Stimulated activated CD8-positive, alpha-beta memory T cell treated with anti-CD3 and anti-CD28 coated beads, Interleukin-2, amount 100 ng/mL, for 48 hours (primary cell): ENCODE measurements around the gene ZFPM1.
"Not testable (repeated sequence)": the region's sequence is repeated elsewhere in the genome, so short reads cannot be mapped to it uniquely, and the experiment has no call there.

ENCODE experiments used
- DNase-seq, 2 donors: peaks; one replicate each; pipeline ENCODE4 v3.0.0-alpha.2; 2020; ENCODE audit warnings: low read depth in 2 of 2

ZFPM1 gene

DNA sequence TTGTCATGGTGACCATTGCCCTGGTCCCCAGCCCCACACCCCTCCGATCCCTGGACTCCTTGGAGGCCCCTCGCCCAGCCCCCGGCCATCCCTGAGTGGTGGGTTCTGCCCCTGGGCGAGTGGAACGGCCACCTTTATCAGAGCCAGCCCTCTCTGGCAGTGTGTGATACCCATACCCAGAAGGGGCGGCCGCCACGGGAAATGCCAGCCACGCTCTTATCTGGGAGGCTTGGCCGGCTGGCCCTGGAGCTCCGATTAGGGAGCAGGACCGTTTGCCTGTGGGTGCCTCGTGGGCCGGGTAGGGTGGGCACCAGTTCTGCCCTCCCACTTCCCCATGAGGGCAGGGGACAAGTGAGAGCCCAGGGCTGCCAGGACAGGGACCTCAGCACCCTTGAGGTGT lies 58.8 kb downstream of the ZFPM1 start:
- no peak for DNase-seq

DNA sequence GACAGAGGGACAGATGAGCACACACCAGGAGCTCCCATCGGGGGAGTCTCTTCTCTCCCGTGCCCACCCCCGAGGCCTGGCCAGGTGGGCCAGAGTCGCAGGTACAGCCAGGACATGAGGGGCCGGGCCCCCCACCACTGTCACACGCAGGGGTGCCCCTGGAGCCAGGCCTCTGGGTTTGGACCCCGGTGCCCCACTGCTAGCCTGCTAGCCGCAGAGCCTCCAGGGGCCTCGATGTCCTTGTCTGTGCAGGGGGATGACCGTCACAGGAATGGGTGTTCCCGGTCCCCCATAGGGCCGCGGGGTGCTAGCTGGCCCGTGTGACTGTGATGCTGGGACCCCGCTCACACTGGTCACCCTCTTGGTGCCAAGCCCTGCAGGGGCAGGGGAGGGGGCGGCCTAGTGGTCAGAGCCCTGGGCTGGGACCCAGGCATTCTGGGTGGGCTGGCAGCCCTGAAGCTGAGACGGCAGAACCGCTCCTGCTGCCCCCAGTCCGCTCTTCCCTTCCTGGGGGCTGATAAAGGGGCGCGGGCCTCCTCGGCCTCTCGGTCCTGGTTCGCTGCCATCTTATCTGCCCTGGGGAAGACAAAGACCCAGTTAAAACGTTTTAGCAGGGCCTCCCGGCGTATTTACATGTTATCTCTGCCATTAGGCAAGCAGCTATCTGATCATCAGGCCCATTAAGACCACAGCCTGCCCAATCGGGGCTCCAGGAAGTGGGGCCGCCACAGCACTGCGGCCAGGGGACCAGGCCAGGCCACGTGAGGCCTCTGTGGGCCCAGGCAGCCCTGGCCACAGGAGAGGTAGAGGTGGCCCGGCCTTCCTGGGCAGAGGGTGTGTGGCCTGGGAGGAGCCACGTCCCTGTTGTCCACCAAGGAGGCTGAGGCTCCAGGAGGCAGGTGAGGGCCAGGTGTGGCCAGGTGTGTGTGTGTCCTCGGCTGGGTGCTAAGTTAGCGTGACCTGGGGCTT lies 59.9 kb downstream of the ZFPM1 start:
- DNase-seq = no peak

DNA sequence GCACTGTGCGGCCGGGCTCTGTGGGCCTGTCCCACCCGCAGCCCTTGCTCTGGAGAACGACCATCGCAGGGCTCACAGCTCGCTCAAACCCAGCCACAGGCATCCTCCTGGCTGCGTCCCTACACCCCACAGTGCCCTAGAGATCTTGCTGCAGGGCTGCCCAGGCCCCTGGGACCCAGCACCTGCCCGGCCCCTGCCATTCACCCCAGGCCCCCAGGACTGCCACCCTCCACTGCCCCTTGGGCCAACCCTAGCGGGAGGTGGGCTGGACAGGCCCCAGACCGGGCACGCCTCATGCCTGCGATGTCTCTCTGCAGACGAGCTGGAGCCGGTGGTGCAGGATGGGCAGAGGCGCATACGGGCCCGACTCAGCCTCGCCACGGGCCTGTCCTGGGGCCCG lies 61.0 kb downstream of the ZFPM1 start:
- DNase-seq = no peak

DNA sequence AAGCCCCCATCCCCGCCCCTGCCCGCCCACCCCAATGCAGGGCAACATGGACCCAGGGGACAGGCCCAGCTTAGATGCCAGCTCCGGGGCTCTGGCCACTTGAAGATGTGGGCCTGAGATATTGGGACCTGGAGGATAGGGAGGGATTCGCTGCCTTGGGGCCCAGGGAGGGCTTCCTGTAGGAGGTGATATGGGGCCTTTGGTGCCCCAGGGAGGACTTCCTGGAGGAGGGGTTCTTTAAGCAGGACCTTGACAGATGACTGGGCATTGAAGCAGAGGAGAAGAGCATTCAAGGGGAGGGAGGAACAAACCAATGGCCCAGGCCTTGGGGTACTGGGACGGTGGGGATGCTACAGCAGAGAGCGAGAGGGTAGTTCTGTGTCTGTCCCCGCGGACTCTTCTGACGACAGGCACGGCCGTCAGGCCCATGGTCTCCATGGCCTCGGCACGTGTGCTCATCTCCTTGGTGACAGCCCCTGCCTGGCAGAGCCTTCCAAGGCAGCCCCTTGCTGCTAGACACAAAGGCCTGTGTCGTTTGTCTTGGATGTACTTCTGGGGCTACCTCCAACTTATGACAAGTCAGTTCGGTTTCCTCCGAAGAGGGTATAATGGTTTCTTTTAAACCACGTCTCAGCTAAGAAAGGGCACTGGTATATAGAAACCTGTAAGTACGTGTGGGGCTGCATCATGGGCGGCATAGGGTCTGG lies 61.6 kb downstream of the ZFPM1 start:
- DNase-seq = no peak

DNA sequence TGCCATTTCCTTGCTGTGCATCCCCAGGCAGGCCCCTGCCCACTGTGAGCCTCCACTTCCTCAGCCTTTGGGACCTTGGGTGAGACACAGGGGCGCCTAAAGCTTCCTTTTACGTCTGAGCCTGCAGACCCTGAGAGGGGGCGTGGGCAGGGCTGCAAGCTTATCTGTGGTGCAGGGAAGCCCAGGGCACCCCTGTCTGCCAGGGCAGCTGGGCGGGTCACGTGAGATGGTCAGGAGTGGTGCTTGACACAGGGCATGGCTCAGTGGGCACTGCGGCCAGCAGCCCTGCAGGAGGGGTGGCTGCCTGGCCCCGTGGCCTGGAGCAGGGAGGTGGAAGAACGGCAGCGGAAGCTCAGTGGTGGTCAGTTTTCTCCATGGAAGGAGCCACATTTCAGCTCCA lies 62.3 kb downstream of the ZFPM1 start:
- DNase-seq = no peak

DNA sequence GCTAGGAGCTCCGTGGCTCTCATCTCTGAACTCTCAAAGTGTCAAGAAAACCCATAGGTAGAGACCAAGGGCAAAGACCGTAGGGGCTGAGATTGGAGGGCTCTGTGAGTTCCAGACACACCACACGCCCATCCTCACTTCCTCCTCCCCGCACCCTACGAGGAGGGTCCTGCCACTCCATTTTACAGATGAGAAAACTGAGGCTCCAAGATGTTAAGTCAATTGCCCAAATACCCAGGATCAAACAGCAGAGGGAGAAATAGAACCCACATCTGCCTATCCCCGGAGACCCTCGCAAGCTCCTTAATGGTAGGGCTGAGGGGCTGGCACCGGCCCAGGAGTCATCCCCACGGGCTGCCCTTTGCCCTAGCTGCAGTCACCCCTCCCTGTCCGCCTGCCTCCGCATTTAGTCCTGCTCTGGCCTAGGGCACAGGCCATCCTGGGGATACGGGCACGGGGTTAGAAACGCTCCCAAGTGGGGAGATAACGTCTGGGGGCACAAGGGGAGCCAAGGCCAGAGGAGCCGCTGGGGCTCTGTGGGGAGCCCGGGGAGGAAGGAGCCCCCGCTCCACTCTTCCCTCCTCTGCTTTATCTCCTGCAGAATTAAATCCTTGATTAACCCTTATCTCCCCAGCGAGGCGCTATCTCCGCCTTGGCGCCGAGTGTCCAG lies 63.0 kb downstream of the ZFPM1 start:
- DNase-seq = no peak

DNA sequence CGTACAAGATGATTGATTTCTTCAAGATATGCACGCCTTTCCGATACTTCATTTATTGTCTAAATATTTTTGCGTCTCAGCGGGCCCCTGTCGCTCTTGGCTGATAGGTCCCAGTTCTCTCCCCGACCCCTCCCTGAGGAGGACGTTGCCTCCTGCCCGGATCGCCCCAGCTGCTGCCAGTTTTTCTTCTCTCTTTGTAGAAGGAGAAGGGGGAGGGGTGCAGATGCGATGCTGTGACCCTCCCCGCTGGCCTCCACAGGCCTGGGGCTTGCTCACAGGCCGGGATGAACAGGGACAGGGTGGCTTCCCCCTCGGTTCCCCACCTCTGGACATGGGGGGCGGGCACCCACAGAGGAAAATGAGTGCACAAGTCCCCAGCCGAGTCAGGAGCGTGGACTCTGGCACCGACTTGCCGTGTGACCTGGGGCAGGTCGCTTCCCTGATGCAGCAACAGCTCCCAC lies 63.6 kb downstream of the ZFPM1 start:
- DNase-seq = no peak

DNA sequence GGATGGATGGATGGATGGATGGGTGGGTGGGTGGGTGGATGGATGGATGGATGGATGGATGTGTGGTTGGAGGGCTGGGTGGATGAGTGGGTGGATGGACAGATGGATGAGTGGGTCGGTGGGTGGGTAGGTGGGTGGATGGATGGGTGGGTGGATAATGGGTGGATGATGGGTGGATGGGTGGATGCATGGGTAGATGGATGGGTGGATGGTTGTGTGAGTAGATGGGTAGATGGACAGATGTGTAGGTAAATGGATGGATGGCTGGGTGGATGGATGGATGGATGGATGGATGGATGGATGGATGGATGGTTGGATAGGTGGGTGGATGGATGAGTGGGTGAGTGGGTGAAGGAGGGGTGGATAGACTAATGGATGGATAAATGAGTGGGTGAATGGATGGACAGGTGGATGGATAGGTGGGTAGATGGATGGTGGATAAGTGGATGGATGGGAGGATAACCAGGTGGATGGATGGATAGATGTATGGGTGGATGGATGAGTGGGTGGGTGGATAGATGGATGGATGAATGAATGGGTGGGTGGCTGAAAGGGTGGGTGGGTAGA lies 64.2 kb downstream of the ZFPM1 start:
- not testable (repeated sequence) for DNase-seq

DNA sequence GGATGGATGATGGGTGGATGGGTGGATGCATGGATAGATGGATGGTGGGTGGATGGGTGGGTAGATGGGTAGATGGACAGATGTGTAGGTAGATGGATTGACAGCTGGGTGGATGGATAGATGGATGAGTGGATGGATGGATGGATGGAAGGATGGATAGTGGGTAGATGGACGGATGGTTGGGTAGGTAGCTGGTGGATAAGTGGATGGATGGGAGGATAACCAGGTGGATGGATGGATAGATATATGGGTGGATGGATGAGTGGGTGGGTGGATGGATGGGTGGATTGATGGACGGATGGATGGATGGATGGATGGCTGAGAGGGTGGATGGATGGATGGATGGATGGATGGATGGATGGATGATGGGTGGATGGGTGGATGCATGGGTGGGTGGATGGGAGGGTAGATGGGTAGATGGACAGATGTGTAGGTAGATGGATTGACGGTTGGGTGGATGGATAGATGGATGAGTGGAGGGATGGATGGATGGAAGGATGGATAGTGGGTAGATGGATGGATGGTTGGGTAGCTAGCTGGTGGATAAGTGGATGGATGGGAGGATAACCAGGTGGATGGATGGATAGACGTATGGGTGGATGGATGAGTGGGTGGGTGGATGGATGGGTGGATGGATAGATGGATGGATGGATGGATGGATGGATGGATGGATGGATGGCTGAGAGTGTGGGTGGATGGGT lies 65.5 kb downstream of the ZFPM1 start:
- not testable (repeated sequence) for DNase-seq

DNA sequence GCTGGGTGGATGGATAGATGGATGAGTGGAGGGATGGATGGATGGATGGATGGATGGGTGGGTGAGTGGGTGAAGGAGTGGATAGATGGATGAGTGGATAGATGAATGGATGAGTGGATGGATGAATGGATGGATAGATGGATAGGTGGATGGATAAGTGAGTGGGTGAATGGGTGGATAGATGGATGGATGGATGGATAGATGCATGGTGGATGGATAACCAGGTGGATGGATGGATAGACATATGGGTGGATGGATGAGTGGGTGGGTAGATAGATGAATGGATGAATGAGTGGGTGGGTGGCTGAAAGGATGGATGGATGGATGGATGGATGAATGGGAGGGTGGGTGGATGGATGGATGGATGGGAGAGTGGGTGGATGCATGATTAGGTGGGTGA lies 66.2 kb downstream of the ZFPM1 start:
- DNase-seq = no peak

DNA sequence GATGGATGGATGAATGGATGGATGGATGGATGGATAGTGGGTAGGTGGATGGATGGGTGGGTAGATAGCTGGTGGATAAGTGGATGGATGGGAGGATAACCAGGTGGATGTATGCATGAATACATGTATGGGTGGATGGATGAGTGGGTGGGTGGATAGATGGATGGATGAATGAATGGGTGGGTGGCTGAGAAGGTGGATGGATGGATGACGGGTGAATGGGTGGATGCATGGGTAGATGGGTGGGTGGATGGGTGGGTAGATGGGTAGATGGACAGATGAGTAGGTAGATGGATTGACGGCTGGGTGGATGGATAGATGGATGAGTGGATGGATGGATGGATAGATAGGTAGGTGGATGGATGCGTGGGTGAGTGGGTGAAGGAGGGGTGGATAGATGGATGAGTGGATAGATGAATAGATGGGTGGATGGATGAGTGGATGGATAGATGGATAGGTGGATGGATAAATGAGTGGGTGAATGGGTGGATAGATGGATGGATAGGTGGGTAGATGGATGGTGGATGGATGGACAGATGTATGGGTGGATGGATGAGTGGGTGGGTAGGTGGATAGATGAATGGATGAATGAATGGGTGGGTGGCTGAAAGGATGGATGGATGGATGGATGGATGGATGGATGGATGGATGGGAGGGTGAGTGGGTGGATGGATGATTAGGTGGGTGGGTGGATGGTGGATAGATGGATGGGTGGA lies 67.0 kb downstream of the ZFPM1 start:
- no peak for DNase-seq

DNA sequence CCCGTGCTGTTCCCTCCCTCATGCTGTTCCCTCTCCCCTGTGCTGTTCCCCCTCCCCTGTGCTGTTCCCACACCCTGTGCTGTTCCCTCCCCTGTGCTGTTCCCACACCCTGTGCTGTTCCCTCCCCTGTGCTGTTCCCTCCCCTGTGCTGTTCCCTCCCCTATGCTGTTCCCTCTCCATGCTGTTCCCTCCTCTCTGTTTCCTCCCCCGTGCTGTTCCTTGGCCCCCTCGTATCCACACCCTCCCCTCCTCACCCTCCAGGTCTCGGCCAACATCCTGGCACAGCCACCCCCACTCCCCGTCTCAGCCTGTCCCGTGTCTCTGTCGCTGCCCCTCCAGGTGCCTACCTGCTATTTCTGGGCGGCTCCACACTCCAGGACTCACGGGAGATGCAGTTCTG lies 68.6 kb downstream of the ZFPM1 start:
- DNase-seq = no peak

DNA sequence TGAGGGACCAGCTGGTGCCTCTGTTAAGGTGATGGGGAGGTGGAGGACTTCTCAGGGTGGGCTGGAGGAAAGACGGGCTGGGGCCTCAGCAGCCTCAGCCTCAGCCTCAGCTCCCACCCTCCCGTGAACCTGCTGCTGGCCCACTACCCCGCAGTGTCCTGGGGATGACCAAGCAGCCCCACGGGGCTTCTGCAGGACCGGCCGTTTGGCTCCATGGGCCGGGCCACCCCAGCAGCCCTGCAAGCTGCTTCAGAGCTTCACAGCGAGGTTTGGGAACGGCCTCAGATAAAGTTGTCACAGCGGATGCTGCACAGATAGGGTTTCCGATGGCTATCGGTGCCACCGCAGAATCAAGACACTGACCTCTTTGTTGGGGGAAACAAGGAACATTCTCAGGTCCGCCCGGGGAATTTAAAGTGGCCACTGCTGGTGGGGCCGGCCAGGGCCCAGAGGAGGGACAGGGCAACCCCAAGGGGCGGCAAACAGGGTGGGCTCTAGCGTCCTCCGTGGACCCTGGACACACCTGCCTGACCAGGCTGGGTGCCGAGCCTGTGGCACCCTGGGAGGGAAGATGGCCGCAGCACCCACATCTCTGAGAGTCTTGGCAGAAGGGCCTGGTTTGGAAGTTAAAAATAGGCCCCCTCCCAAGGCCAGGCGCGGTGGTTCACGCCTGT lies 69.3 kb downstream of the ZFPM1 start:
- no peak for DNase-seq

DNA sequence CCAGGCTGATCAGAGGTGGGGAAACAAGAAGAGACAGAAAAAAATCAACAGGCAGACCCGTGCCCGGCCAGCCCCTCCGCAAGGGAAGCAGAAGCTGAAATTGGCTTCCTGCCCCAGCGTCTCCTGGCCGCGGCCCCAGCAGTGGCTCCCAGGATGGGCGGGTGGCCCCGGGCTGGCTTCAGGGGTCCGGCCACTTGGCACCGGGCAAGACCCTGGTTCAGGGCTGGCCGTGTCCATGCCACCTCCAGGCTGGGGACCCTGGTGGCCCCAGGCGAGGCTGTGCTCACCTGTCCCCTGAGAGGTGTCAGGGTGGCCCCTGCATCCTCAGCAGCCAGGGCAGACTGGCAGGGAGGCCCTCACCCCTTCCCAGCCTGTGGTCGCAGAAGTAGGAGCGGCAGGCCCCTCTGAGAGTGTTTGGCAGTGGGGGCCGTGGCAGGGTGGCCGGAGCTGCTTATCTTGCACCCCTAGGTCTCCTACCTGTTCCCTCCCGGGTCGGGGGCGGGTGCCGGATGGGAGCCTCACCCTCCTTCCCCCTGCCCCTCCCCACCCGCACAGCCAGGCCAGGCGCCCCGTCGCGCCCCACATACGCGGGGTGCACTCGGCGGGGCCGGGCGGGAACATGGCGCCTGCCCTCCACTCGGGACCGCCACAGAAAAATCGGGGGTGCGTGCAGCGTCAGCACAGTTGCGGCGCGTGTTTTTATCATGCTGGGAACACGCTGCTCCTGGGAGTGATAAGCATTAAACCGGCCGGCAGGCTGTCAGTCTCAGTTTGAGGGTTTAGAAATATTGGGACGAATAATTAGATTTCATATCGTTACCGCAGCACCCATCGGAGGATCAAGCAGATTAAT lies 70.5 kb downstream of the ZFPM1 start:
- no peak for DNase-seq

DNA sequence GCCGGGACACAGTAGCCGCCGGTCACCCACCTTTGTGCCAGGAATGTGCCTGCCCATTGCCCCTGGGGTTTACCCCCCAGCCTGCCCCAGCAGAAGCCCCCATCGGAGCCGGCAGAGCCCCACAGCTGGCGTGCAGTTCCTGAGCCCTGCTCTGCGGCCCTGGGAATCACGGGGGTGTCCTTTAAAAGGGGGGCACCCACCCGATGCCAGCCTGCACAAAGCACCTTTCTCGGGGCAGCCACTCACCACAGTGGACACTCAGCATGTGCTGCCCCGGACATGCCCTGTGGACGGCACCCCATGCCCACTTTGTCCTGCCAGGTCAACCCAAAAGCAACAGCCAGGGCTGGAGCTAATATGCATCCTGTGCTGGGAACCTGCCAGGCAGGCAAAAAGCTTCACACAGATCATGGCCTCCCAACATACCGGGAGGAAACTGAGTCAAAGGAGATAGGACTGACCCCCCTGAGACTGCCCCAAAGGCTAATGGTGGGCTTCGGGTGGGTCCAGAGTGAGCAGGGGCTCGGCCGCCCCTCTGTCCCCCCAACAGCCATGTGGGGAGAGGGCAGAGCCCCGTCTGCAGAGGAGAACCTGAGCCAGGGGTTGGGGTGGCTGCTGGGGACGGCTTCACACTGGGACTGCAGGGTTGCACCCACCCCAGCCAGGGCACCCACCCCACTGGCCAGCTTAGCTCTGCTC lies 71.3 kb downstream of the ZFPM1 start:
- DNase-seq = no peak

DNA sequence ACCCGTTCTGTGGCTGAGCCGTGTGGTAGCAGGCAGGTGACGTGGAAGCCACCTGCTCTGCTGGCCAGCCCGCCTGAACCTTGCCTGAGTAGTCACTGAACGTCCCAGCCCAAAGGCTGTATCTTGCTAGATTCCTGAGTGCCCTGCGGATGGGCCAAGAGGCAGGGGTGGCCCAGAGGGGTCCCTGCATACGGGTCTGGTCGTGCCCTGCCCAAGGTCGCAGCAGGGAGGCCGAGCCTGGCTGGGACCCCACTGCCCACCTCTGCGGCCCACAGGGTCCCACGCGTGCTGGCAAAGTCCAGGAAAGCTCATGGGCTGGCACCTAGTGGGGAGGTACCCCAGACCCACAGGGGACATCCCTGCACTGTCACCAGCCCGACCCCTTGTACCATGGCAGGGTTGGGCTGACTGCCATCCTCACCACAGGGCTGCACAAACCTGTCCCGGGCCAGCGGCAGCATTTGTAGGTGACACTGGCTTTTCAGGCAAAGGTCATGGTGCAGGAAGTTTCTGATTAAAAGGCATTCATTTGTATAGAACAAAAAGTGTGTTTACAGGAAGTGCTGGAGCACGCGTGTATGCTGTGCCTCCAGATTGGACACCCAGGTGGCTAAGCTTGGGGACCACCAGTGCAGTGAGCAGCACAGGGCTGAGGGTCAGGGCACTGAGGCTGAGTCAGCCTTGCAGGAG lies 72.0 kb downstream of the ZFPM1 start:
- DNase-seq = no peak

DNA sequence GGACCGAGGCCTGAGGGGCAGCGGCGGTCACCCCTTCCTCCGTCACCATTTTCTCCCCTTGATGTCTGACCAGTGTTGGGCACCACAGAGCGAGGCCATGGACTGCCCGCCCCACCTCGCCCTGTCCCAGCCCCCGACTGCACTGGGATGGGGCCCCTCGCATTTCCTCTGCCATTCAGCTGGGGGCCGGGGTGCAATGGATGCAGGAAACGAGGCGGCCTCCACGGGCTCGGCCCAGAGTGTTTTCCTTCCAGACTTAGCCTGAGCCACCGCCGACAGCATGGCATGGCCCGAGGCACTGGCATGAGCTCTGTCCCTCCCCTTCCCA lies 72.5 kb downstream of the ZFPM1 start:
- DNase-seq = no peak
